ENCODE results near the gene KIF5A.
"Not testable (repeated sequence)": the region's sequence is repeated elsewhere in the genome, so short reads cannot be mapped to it uniquely, and the experiment has no call there.

The KIF5A gene

GRCh38 chr12:57558864-57559263 is 9.0 kb downstream of the KIF5A start:
- DNase-seq, result no peak

- no peak for DNase-seq
Observed at GRCh38 chr12:57560516-57560915, 10.7 kb downstream of the KIF5A start.

GRCh38 chr12:57561117-57561516 is 11.3 kb downstream of the KIF5A start:
- DNase-seq, result not testable (repeated sequence)

- no peak for DNase-seq
Observed at GRCh38 chr12:57563358-57563757, 13.5 kb downstream of the KIF5A start.

- no peak for DNase-seq
Observed at GRCh38 chr12:57564178-57564740, 14.4 kb downstream of the KIF5A start.

- no peak for DNase-seq
Observed at GRCh38 chr12:57568838-57569237, 19.0 kb downstream of the KIF5A start.

- no peak for DNase-seq
Observed at GRCh38 chr12:57569858-57570257, 20.0 kb downstream of the KIF5A start.

- DNase-seq, result not testable (repeated sequence)
Observed at GRCh38 chr12:57570438-57570837, 20.6 kb downstream of the KIF5A start.

GRCh38 chr12:57571926-57572762 is 22.3 kb downstream of the KIF5A start:
- DNase-seq, result no peak

- DNase-seq, result no peak
Observed at GRCh38 chr12:57574795-57575194, 25.0 kb downstream of the KIF5A start.

- no peak for DNase-seq
Observed at GRCh38 chr12:57575771-57576612, 26.1 kb downstream of the KIF5A start.

GRCh38 chr12:57576613-57577160 is 26.8 kb downstream of the KIF5A start:
- no peak for DNase-seq

- no peak for DNase-seq
Observed at GRCh38 chr12:57577981-57578758, 28.3 kb downstream of the KIF5A start.

- DNase-seq, result no peak
Observed at GRCh38 chr12:57579011-57579410, 29.2 kb downstream of the KIF5A start.

GRCh38 chr12:57579677-57580465 is 30.0 kb downstream of the KIF5A start:
- DNase-seq, result no peak

- no peak for DNase-seq
Observed at GRCh38 chr12:57580466-57580795, 30.6 kb downstream of the KIF5A start.

GRCh38 chr12:57581802-57582201 is 32.0 kb downstream of the KIF5A start:
- no peak for DNase-seq

- no peak for DNase-seq
Observed at GRCh38 chr12:57582440-57582839, 32.6 kb downstream of the KIF5A start.

- DNase-seq, result peak; percentile 71
Observed at GRCh38 chr12:57583008-57583831, 33.4 kb downstream of the KIF5A start.

GRCh38 chr12:57584050-57584449 is 34.2 kb downstream of the KIF5A start:
- DNase-seq, result no peak

GRCh38 chr12:57584690-57585089 is 34.8 kb downstream of the KIF5A start:
- no peak for DNase-seq

Measured in central memory CD4-positive, alpha-beta T cell (primary cell).